ENCODE data around the gene SYT13.

The SYT13 gene

GRCh38 chr11:45245218-45246045, 40.7 kb downstream of the SYT13 start:
- no peak for DNase-seq

GRCh38 chr11:45243967-45244366, 42.2 kb downstream of the SYT13 start:
- DNase-seq, result no peak

GRCh38 chr11:45239733-45240132, 46.4 kb downstream of the SYT13 start:
- DNase-seq, result no peak

- DNase-seq, result no peak
Observed at GRCh38 chr11:45238724-45239123, 47.4 kb downstream of the SYT13 start.

DNA sequence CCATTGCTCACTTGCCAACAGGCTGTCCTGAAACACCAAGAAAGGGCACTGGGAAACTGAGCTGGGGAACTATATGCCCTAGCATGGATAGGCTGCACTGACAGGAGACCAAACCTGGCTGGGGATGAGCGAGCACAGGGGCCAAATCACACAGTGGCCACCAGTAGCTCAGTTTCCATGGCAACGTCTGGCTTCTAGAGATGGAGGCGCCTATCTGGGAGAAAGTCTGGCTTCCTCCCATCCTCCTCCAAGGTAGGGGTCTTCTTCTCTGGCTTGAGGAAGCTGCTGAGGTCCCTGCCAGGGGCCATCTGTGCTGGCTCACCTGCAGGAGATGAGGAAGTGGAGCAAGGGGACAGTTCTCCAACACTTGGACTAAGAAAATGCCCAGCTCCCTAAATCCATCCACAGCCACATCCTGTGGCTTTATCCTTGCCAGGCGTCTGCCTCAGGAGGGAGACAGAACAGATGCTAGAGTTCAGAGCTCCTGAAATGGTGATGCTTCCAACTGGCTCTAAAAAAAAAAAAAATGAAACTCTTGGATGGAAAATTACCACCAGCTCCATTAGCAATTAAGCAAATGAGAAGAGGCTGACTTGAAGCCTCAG, 48.3 kb downstream of the SYT13 start:
- peak; percentile 86 for DNase-seq

DNA sequence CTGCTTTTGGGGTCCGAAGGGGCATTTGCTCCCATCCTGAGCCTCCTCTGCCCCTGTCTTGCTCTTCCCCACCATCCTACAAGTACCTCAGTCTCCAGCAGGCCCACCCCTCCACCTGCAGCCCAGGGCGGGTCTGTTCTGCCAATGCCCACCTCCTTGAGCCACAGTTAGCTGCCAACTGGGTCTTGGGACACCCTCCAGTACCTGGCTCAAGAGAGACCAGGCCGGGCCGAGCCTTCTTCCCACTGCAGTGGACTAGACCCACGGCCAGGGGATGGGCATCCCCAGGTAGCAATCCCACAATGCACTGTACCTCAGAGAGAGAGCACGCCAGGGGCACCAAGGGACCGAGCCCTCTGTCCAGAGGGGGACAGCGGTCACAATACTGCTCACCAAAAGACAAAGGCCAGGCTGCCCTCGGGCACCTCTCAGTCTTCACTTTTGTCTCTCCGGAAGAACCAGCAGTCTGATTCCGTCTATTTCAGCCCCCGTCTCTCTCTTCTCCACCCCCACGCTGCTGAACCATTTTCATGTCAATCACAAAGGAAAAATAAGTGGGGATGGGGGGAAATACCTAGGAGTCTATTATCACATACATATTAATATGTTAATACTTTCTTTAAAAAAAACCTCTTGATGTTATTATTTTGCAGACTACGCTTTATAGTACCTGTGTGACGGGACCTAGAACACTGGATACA, 51.7 kb downstream of the SYT13 start:
- no peak for DNase-seq

DNA sequence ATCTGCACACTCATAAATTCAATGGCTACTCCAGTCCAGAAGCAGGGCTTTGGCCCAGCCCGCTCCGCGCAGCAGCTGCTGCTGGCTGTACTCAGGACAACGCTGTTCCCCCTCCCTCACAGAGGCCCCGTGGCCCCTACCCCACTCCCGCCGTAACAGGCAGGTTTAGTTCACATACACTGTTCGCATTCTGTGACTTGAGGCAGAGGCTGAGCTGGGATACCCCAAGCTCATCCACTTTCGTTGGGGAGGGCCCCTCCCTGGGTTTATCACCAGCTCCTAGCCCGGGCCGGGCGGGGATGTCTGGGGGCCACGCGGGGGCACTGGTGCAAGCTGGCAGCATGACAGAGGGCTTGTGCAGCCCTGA, 52.4 kb downstream of the SYT13 start:
- DNase-seq, result no peak

- DNase-seq, result peak; percentile 11
Observed at GRCh38 chr11:45233121-45233803, 52.9 kb downstream of the SYT13 start.

DNA sequence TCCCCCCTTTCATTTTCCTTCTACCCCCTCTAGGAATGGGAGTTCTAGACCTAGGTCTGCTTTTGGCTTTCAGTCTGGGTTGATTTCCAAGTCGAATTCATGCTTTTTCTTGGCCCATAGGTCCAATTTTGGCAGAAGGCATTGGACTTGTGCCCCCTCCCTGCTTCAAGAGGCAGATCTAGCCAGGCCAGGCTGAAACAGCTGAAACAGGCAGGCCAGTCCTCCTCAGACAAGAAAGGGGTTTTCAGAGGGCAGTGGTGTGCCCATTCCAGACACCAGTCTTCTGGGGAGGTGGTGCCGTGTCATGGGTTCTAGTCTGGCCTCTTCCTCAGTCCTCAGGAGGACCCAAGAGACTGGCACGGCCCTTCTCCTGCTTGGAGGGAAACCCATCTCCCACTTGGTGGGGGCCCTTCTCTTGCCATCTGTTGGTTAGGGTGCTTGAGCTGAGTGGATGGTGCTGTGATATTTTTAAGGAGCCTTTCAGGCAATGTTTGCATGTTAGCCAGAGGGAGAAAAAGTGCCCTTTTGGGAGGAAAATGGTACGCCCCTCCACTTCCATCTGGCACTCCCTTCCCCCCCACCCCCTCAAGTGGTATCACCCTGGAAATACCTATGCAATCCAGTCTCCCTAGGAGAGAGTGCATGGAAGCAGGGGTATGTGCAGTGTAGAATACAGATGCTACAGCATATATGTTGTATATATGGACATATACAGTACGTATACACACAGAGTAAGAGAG, 53.6 kb downstream of the SYT13 start:
- peak; percentile 65 for DNase-seq

- DNase-seq, result no peak
Observed at GRCh38 chr11:45229401-45230020, 56.6 kb downstream of the SYT13 start.

GRCh38 chr11:45227836-45228235, 58.3 kb downstream of the SYT13 start:
- DNase-seq, result no peak

GRCh38 chr11:45226901-45227300, 59.2 kb downstream of the SYT13 start:
- no peak for DNase-seq

- no peak for DNase-seq
Observed at GRCh38 chr11:45225961-45226871, 59.9 kb downstream of the SYT13 start.

GRCh38 chr11:45225277-45225676, 60.9 kb downstream of the SYT13 start:
- DNase-seq, result no peak

DNA sequence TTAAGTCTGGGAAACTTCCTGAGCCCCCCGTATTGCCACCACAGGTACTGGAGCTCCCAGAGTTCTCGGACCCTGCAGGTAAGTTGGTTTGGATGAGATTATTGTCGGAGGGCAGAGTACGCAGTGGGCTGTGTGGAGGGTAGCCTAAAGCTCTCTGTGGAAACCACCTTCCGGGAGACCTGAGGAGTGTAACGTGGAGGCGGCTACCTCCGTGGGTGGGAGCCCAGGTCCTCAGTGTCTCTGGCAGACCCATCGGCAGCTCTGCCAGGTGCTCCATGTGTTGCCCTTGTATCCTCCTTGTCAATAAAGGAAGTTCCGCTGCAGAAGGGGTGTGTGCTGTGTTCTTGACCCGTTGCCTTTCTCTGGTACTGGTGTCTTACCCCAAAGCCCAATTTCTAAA, 61.4 kb downstream of the SYT13 start:
- no peak for DNase-seq

- DNase-seq, result no peak
Observed at GRCh38 chr11:45223496-45223895, 62.6 kb downstream of the SYT13 start.

GRCh38 chr11:45219411-45219810, 66.7 kb downstream of the SYT13 start:
- no peak for DNase-seq

DNA sequence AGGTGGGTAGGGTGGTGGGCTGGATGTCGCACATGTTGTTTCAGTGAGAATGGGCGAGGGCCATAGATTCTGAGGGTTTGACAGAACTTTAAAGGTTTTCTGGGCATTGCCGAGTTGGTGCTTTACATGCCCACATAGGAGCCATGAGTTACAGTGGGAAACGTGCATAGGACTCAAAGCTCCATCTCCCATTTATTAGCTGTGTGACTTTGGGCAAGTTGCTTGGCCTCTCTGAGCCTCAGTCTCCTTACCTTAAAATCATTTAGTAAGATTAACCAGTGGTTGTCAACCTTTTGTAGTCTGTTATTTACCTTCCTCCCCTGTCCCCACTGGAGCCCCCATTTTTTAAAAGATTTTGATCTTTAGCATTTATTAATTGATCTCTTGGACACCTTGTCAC, 67.4 kb downstream of the SYT13 start:
- no peak for DNase-seq

GRCh38 chr11:45217991-45218390, 68.2 kb downstream of the SYT13 start:
- DNase-seq, result no peak

GRCh38 chr11:45216901-45217300, 69.2 kb downstream of the SYT13 start:
- no peak for DNase-seq

DNA sequence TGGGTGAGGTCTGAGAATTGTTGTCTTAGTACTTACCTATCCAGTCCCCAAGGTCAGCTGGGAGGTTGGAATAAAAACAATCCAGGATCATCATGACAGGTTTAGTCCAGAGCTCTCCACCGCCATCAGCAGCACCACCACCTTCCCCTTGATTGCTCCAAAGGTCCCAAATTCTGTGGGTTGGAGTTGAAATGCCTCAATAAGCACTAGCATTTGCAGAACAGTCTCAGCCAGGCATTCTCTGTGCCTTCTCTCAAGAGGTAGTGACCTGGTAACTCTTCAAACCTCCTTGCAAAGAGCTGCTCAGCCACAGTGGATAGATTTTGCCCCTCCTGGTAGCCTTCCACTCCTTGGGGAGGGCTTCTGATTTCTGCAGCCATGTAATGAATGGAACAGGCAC, 70.1 kb downstream of the SYT13 start:
- no peak for DNase-seq
